HEK293T (cell line): ENCODE measurements around the gene TECTB.

Experiments used
- BHLHE40 ChIP-seq: fragments of 450-650 bp; IDR thresholded peaks from 2 replicates; pipeline ENCODE4 v1.6.1; 2016; ENCODE audit warnings: mild to moderate bottlenecking, moderate library complexity, borderline replicate concordance
- ELF4 ChIP-seq: fragments of 450-650 bp; IDR thresholded peaks from 2 replicates; pipeline ENCODE4 v1.6.1; 2017; ENCODE audit warnings: antibody characterized with exemption
- FOXM1 ChIP-seq: fragments of 450-650 bp; IDR thresholded peaks from 2 replicates; pipeline ENCODE4 v1.6.1; 2017; ENCODE audit warnings: mild to moderate bottlenecking, borderline replicate concordance
- SP1 ChIP-seq: fragments of 450-650 bp; IDR thresholded peaks from 2 replicates; pipeline ENCODE4 v1.6.1; 2017
- TARDBP ChIP-seq: fragments of 450-650 bp; IDR thresholded peaks from 2 replicates; pipeline ENCODE4 v1.6.1; 2016

DNA sequence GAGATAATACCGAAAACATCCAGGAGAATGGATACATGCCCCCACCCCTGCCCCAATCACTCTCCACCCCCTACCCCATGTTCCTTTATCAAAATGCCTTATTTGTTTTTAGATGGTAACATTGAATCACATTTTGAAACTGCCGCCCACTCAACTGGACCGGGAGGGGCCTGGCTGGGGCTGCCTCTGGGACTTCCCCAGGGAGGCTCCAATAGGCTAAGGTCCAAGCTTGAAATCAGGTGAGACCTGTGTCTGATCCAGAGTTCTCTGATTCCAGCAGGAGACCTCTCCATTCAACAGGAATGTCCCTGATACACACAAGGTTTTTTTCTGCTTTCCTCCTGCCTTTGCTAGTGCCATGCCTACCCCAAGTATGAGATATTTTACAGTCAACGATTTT is 47.0 kb downstream of the TECTB start:
- TF ChIP-seq BHLHE40 (no peak), ELF4 (no peak), SP1 (no peak), TARDBP (no peak), FOXM1 (no peak)
